Type B pancreatic cell (in vitro differentiated cells): Measurements from ENCODE around the gene SLC6A18. TPM values are rescaled to one million over a fixed set of nuclear protein-coding genes. Genes with fewer than 3 reads are reported as not detected.

Experiments used
- DNase-seq: peaks from one replicate; pipeline ENCODE4 v3.0.0; 2021; ENCODE audit warnings: mixed read lengths; ENCODE audit not compliant: unreplicated experiment; ENCODE audit errors: extremely low spot score
- H3K27ac Mint-ChIP-seq: 2 replicates; pipeline ENCODE4 v1.8.0; 2021; ENCODE audit warnings: mild to moderate bottlenecking, mixed read lengths
- H3K27me3 Mint-ChIP-seq: 2 replicates; pipeline ENCODE4 v1.8.0; 2021; ENCODE audit warnings: mixed read lengths
- H3K36me3 Mint-ChIP-seq: 2 replicates; pipeline ENCODE4 v1.8.0; 2021; ENCODE audit warnings: mixed read lengths
- H3K4me1 Mint-ChIP-seq: one replicate; pipeline ENCODE4 v1.8.0; 2021; ENCODE audit warnings: mixed read lengths; ENCODE audit not compliant: unreplicated experiment
- H3K4me3 Mint-ChIP-seq: 2 replicates; pipeline ENCODE4 v1.8.0; 2021; ENCODE audit warnings: mild to moderate bottlenecking, mixed read lengths
- H3K9me3 Mint-ChIP-seq: 2 replicates; pipeline ENCODE4 v1.8.0; 2021; ENCODE audit warnings: mixed read lengths
- CTCF ChIP-seq: fragments of 200-600 bp; sonication (generic); conservative IDR thresholded peaks from 2 replicates; pipeline ENCODE4 v1.5.0; 2021; ENCODE audit warnings: antibody characterized with exemption, mild to moderate bottlenecking
- total RNA-seq: library from RNA; stranded (reverse); gene quantifications from 2 replicates; pipeline ENCODE4 v1.2.1, GENCODE V29; 2021; ENCODE audit warnings: low replicate concordance

Gene SLC6A18
- total RNA-seq, 1 donor from 2014 or later: 0.41 TPM

- no peaks in the 10 kb centered on the region for H3K27me3 Mint-ChIP-seq
- no peak for TF ChIP-seq CTCF
- no peak overlapping the region for H3K4me3 Mint-ChIP-seq
- H3K4me1 Mint-ChIP-seq: no peaks in the 10 kb centered on the region
- DNase-seq: no peak
- no peaks in the 10 kb centered on the region for H3K9me3 Mint-ChIP-seq
- no peak overlapping the region for H3K27ac Mint-ChIP-seq
- H3K36me3 Mint-ChIP-seq: no peaks in the 10 kb centered on the region
Measured at GRCh38 chr5:1216918-1217295, 8.3 kb upstream of the SLC6A18 start.

GRCh38 chr5:1217596-1218206 lies 7.5 kb upstream of the SLC6A18 start:
- Mint-ChIP-seq H3K4me3 (no peak overlapping the region), H3K27ac (no peak overlapping the region), H3K4me1 (no peaks in the 10 kb centered on the region), H3K9me3 (no peaks in the 10 kb centered on the region), H3K27me3 (no peaks in the 10 kb centered on the region), H3K36me3 (no peaks in the 10 kb centered on the region)
- no peak for TF ChIP-seq CTCF
- DNase-seq: no peak

- H3K4me3 Mint-ChIP-seq: no peak overlapping the region
- TF ChIP-seq CTCF: no peak
- no peaks in the 10 kb centered on the region for H3K9me3 Mint-ChIP-seq
- H3K27ac Mint-ChIP-seq: no peak overlapping the region
- H3K36me3 Mint-ChIP-seq: no peaks in the 10 kb centered on the region
- no peak for DNase-seq
- H3K27me3 Mint-ChIP-seq: no peaks in the 10 kb centered on the region
- H3K4me1 Mint-ChIP-seq: no peaks in the 10 kb centered on the region
Measured at GRCh38 chr5:1218351-1219080, 6.7 kb upstream of the SLC6A18 start.

GRCh38 chr5:1219098-1219767 lies 5.9 kb upstream of the SLC6A18 start:
- DNase-seq: no peak
- Mint-ChIP-seq H3K4me3 (no peak overlapping the region), H3K9me3 (no peaks in the 10 kb centered on the region), H3K36me3 (no peaks in the 10 kb centered on the region), H3K27me3 (no peaks in the 10 kb centered on the region), H3K27ac (no peak overlapping the region), H3K4me1 (no peaks in the 10 kb centered on the region)
- no peak for TF ChIP-seq CTCF

- no peak for TF ChIP-seq CTCF
- Mint-ChIP-seq H3K27me3 (no peaks in the 10 kb centered on the region), H3K36me3 (no peaks in the 10 kb centered on the region), H3K9me3 (no peaks in the 10 kb centered on the region), H3K27ac (no peak overlapping the region), H3K4me1 (no peaks in the 10 kb centered on the region), H3K4me3 (no peak overlapping the region)
- no peak for DNase-seq
Measured at GRCh38 chr5:1219768-1220100, 5.4 kb upstream of the SLC6A18 start.
